ENCODE results near the gene MAMLD1. TPM values are rescaled to one million over a fixed set of nuclear protein-coding genes. Genes with fewer than 3 reads are reported as not detected.

MAMLD1 gene
- total and polyA plus RNA-seq, 2 of the 8 experiments (the other 6 are each of a cell fraction or from before 2014, with no cell fraction given), result 0.09 to 0.26 TPM

GRCh38 chrX:150526692-150527091 is 163.6 kb downstream of the MAMLD1 start (continued):
- TF ChIP-seq CHD7 (IDR thresholded peaks at IDR 0.05; ENCODE audit: insufficient replicate concordance, low read length) (no peak), CTCF (IDR thresholded peaks at IDR 0.05; ENCODE audit: control extremely low read depth in 1 of 3, insufficient read depth in 1 of 3, low read depth in 1 of 3, low read length in 3 of 3) (no peak), TBP (IDR thresholded peaks at IDR 0.05; ENCODE audit: low read depth, low read length) (no peak), MAFK (IDR thresholded peaks at IDR 0.05; ENCODE audit: low read depth, low read length) (no peak), SRF (IDR thresholded peaks at IDR 0.05; ENCODE audit: low read depth, low read length) (no peak), BACH1 (IDR thresholded peaks at IDR 0.05; ENCODE audit: low read length) (no peak), TCF12 (IDR thresholded peaks at IDR 0.05; ENCODE audit: low read depth, low read length) (no peak), ASH2L (IDR thresholded peaks at IDR 0.05; ENCODE audit: low read length) (no peak), GABPA (IDR thresholded peaks at IDR 0.05; ENCODE audit: borderline replicate concordance, insufficient read depth, low read length) (no peak), JUN (IDR thresholded peaks at IDR 0.05; ENCODE audit: low read depth, low read length) (no peak)
